LNCAP (cell line): ENCODE measurements around the gene CTNNA1.

Experiments used
- CTCF ChIP-seq: fragments of 450-650 bp; IDR thresholded peaks from 2 replicates; pipeline ENCODE4 v1.5.1; 2017; ENCODE audit warnings: mild to moderate bottlenecking

CTNNA1 gene

GRCh38 chr5:138844812-138845513, 91.7 kb downstream of the CTNNA1 start:
- TF ChIP-seq CTCF, result no peak

GRCh38 chr5:138849439-138849838, 96.2 kb downstream of the CTNNA1 start:
- no peak for TF ChIP-seq CTCF

DNA sequence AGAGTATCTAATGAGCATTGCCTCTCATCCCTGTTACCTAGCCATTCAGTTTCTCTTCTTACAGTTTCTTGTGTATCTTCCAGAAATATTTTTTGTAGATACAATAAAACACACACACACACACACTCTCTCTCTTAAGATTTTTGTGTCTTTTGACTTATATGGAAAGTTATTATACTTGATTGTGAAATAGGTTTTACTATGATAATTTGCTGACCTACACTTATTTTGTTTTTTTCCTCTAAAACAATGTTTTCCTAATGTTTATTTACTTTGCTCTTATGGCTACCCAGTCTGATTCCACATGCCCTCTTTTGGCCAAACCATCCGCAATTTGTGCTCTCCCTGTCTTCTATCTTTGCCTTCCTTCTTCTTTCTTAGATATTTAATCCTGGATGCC, 96.7 kb downstream of the CTNNA1 start:
- no peak for TF ChIP-seq CTCF

DNA sequence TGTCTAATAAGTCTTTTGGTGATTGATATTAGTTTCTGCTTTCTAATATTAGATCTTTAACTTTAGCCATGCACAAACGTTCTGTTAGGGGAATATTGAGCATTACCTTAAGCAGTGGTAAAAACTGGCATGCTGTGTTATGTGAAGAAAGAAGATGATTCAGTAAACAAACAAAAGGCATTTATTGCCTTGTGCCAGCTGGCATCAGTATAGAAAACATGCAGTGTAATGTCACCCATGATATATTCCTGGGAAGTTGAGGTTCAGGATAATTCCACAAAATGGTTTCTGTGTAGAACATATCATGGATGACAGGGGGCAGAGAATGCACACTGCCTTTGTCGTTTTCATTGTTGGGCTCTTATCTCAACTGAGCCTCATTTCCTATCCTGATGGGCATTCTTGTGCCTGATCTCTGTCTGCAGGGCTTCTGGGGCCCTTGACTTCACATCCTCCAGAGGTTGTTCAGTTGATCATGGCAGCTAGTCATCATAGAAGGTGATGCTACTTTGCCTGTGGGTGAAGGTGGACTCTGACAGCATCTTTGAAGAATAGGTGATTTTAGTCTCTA, 97.7 kb downstream of the CTNNA1 start:
- TF ChIP-seq CTCF, result no peak

DNA sequence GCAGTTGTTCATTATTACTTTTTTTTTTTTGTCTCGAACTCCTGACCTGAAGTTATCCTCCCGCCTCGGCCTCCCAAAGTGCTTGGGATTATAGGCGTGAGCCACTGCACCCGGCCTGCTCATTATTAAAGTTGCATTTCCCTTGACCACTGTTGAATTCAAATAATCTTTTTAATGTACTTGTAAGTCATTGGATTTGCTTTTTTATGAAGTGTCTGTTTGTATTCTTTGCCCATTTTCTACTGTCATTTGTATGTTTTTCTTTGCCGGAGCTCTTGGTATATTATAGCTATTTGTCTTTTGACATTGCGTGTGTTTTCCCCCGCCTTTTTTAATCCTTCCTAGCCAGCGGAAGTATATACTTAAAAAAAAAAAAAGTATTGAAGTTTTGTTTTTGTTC, 99.9 kb downstream of the CTNNA1 start:
- TF ChIP-seq CTCF, result no peak

GRCh38 chr5:138867011-138867410, 113.8 kb downstream of the CTNNA1 start:
- TF ChIP-seq CTCF, result no peak

- no peak for TF ChIP-seq CTCF
These were observed 115.8 kb downstream of the CTNNA1 start for GRCh38 chr5:138869038-138869437.
